ENCODE results near the gene MAD2L2.

Gene MAD2L2

GRCh38 chr1:11682287-11682771 lies 1.4 kb upstream of the MAD2L2 start:
- DNase-seq, result no peak

- DNase-seq, result no peak
Measured at GRCh38 chr1:11680270-11681070, 478 bp downstream of the MAD2L2 start.

- DNase-seq, result no peak
Measured at GRCh38 chr1:11678442-11678841, 2.5 kb downstream of the MAD2L2 start.

GRCh38 chr1:11676386-11677103 lies 4.4 kb downstream of the MAD2L2 start:
- DNase-seq, result no peak

- no peak for DNase-seq
Measured at GRCh38 chr1:11675325-11675724, 5.6 kb downstream of the MAD2L2 start.

- DNase-seq, result no peak
Measured at GRCh38 chr1:11674488-11674887, 6.5 kb downstream of the MAD2L2 start.

DNA sequence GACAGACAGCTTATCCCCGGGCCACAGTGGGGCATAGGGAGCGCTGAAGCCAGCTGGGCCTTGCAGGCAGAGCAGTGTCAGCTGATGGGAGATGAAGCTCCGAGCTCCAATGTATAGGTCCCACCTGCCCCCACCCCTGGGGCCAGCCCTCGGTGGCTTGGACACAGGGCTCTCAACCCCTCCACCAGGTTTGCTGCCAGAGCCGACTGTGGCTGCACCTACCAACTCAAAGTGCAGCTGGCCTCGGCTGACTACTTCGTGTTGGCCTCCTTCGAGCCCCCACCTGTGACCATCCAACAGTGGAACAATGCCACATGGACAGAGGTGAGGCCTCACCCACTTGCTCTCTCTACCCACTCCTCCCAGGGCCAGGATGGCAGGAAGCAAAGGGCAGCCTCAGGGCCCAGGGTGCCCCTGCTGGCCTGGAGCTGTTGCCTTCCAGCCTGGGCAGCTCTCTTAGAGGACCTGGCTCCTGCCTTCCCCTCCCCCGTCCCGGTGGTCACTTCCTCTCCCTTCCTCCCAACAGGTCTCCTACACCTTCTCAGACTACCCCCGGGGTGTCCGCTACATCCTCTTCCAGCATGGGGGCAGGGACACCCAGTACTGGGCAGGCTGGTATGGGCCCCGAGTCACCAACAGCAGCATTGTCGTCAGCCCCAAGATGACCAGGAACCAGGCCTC lies 7.7 kb downstream of the MAD2L2 start:
- DNase-seq, result no peak

DNA sequence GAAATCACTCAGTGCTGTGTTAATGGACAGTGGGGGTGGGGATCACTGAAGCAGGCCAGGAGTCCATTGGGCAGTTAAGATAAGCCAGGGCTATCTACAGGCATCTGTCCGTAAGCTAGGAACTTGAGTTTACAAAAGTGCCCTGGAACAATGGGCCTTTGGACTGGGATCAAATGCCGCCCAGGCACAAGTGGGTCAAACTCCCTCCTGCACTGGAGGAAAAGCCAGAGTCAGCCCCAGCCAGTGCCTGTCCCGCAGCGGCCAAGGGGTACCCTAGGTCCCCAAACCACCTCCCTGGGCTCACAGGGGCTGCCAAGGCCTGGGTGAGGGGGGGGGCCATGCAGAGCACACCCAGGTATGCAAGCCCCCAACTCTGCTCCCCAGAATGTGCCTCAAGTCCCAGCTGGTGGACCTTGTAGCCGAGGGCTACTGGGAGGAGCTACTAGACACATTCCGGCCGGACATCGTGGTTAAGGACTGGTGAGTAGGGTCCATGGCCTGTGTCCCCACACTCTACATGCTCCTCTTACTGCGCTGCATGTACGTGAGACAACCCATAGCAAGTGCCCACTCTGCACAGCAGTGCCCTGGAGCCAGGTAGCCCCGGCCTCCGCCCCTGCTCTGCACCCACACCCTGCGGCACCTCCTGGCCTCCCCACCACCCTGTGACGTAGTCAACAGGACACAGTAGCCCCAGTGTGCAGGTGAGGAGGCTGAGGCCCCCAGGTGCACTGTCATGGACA lies 9.2 kb downstream of the MAD2L2 start:
- DNase-seq, result no peak

GRCh38 chr1:11671205-11671543 lies 9.8 kb downstream of the MAD2L2 start:
- no peak for DNase-seq

GRCh38 chr1:11670747-11671146 lies 10.2 kb downstream of the MAD2L2 start:
- DNase-seq, result no peak

- DNase-seq, result no peak
Measured at GRCh38 chr1:11668516-11668915, 12.4 kb downstream of the MAD2L2 start.

DNA sequence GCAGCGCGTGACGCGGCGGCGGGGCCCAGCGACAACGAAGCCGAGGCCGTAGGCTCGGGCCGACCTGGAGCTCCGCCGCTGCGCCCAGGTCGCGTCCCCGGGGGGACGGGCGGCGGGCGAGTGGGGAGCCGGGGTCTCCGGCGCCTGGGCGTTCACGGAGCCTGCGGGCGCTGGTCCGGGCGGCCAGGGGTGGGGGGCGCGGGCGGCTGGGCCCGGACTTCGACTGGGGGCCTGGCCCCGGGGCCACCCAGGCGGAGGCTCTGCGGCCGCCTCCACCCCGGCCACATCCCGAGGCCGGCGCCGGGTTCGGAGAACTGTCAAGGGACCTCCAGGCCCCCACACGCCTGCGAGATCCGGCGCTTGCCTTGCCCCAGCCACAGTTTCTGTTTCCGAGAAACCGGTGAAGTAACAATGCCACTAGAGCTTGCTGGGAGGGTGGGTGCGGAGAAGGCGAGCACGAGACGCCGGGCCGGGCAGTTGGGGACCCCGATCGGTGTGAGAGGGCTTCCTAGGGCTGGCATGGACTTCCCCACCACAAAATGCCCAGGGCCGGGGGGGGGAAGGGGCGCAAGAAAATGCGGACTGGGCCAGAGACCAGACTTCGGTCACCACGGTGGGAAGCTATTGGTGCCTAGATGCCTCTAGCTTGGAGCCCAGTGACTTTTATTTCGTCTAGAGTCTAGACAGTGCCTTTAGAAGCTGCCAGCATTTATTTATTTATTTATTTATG lies 16.4 kb downstream of the MAD2L2 start:
- DNase-seq, result peak; percentile 19

DNA sequence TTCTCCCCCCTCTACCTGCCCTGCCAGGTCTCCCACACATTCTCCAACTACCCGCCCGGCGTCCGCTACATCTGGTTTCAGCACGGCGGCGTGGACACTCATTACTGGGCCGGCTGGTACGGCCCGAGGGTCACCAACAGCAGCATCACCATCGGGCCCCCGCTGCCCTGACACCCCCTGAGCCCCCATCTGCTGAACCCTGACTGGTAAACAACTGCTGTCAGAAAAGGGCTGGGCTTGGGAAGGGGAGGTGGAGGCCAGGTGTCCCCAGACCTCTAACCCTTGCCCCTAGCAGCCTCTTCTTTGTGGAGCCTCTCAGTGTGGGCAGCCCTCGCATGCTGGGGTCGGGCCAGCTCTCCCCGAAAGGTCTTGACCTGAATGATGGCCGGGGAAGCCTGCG lies 19.8 kb downstream of the MAD2L2 start:
- no peak for DNase-seq

DNA sequence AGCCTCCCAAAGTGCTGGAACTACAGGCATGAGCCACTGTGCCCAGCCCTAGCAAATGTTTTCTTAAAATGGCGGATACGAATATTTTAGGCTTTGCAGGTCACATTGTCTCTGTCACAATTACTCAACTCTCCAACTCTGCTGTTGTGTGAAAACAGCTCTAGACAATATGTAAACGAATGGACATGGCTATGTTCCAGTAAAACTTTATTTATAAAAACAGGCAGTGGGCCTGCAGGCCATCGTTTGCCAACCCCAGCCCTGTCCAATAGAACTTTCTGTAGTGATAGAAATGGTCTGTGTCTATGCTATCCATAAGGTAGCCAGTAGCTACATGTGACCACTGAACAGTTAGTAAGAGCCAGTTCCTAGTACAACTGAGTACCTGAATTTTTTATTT lies 21.2 kb downstream of the MAD2L2 start:
- DNase-seq, result no peak

DNA sequence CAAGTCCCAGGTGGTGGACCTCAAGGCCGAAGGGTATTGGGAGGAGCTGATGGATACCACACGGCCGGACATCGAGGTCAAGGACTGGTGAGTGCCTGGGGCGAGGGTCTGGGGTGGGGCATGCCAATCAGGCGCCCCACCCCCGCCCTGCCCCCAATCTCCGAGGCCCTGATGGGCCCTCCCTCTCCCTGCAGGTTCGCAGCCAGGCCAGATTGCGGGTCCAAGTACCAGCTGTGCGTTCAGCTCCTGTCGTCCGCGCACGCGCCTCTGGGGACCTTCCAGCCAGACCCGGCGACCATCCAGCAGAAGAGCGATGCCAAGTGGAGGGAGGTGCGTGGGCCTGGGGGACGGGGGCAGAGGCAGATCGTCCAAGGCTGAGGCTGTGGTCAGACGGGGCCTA lies 22.4 kb downstream of the MAD2L2 start:
- DNase-seq, result no peak

DNA sequence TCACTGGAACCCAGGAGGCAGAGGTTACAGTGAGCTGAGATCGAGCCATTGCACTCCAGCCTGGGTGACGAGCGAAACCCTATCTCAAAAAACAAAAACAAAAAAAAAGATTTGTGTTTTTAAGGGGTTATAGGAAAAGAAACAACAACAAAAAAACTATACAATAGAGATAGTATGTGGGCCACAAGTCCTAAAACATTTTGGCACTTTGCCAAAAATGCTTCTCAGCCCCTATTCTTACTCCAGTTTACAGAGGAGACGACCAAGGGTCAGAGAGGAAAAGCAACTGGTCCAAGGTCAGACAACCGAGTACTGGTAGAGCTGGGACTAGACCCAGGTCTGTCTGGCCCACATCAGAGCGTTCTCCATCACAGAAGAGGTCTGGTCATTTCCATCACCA lies 23.3 kb downstream of the MAD2L2 start:
- DNase-seq, result no peak

DNA sequence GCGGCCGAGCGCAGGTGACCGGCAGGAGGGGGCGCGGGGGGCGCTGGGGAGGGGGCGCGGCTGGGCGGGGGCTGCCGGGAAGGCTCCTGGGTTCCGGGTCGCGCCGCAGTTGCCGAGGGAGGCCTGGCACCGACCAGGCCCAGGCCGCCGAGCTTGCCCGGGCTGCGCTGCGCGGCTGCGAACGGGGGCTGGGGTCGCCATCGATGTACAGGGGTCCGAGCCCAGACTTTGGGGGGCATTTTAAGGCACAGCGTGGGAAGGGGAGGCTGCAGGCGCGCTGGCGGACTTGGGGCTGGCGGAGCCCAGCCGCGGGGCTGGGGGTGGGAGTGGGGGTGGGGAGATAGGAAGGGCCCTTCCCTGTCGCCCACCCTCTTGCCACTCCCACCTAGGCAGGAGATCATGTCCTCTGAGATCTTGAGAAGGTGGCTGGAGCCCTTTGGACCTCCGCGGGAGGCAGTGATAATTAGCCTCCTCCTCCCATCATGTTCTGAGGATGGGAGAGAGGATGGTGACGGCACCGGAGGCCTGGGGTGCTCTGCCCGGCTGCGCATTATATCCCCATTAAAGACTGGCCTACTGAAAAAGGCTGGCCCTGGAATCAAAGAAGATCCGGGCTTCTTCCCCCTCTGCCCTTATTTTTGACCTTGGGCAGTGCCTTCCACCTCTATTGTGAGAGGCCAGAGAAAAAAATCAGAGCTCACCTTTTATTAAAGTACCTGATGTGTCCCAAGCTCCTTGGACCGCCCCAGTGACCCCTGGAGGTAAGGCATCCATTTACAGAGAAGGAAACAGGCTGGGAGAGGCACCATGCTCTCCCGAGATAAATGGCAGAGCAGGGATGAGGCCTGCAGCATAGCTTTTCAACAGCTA lies 25.8 kb downstream of the MAD2L2 start:
- no peak for DNase-seq

DNA sequence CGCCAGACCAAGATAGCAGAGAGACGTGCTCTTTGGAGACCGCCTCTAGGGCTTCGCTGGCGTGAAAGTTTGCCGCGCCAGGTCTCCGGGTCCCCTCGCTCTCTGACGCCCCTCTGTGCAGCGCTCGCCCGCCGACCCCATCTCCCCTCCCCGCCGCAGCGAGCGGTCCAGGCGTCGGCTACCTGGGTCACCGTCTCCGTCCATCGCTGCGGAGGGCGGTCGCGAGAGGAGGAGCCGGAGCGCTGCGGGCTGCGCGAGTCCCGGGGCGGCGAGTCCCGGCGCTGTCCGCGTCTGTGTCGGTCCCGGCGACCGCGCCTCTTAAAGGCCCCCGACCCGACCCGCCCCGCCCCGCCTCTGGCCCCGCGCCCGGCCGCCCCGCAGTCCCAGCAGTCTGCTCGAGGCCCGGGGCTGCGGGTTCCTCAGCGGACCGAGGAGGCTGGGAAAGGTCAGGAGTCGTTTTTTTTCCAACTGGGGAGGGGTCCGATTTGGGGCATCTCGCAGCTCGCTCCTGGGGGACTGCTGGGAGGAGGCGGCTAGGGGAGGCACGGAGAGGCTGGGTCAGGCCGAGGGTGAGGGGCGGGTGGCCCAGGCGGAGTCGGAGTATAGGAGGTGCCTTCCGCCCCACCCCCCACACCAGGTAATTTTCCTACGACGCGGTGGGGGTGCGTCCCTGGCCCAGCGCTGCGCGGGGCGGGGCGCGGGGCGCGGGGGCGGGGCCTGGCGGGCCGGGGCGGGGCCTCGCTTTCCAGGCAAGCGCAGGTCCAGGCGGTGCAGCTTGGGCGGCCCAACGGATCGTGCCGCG lies 26.6 kb downstream of the MAD2L2 start, which contains the start of the genes FBXO2 and FBXO44:
TSS of gene FBXO2 (minus strand) at position 293 of the 802 bp plus-strand sequence. CDS start at position 204, 89 bp downstream.
TSS of gene FBXO44 (plus strand) at position 741 of the 802 bp plus-strand sequence. CDS start 959 bp downstream, outside the sequence.
- DNase-seq, result peak; percentile 61

GRCh38 chr1:11653861-11654136 lies 27.1 kb downstream of the MAD2L2 start:
- DNase-seq, result no peak

Data from central memory CD4-positive, alpha-beta T cell (primary cell).